Measurements from ENCODE around the gene DAD1.

- no peak for TF ChIP-seq EZH2phosphoT487 (IDR thresholded peaks at IDR 0.05; ENCODE audit: borderline replicate concordance, low read depth, low read length)
- TF ChIP-seq, protein P1, sequence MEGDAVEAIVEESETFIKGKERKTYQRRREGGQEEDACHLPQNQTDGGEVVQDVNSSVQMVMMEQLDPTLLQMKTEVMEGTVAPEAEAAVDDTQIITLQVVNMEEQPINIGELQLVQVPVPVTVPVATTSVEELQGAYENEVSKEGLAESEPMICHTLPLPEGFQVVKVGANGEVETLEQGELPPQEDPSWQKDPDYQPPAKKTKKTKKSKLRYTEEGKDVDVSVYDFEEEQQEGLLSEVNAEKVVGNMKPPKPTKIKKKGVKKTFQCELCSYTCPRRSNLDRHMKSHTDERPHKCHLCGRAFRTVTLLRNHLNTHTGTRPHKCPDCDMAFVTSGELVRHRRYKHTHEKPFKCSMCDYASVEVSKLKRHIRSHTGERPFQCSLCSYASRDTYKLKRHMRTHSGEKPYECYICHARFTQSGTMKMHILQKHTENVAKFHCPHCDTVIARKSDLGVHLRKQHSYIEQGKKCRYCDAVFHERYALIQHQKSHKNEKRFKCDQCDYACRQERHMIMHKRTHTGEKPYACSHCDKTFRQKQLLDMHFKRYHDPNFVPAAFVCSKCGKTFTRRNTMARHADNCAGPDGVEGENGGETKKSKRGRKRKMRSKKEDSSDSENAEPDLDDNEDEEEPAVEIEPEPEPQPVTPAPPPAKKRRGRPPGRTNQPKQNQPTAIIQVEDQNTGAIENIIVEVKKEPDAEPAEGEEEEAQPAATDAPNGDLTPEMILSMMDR (conservative IDR thresholded peaks at IDR 0.05; ENCODE audit: low read length), result no peak
Observed at GRCh38 chr14:22551605-22551997, 37.4 kb downstream of the DAD1 start.

Data from OCI-LY7 (cell line).